ENCODE data around the gene PDE3B. TPM values are rescaled to one million over a fixed set of nuclear protein-coding genes. Genes with fewer than 3 reads are reported as not detected.

The PDE3B gene
- polyA plus RNA-seq, 3 donors = 6.7 to 8.6 (median 7.5) TPM

Other genes starting within 250 kb of the PDE3B start
- gene COPB1, start 144.0 kb upstream of the PDE3B start, polyA plus RNA-seq (ENCODE audit: insufficient read length in 3 of 3) = 100 to 1,000 TPM; 131 to 138 (median 137) TPM
- 100 to 1,000 TPM; 156 to 165 (median 159) TPM for gene PSMA1, start 123.4 kb upstream of the PDE3B start, polyA plus RNA-seq (ENCODE audit: insufficient read length in 3 of 3)
- 10 to 100 TPM; 20.1 to 23.9 (median 23.2) TPM for gene CYP2R1, start 248.4 kb downstream of the PDE3B start, polyA plus RNA-seq (ENCODE audit: insufficient read length in 3 of 3)

All from renal pelvis (tissue), 3 donors.